CD8-positive, alpha-beta memory T cell (primary cell): ENCODE results near the gene AGAP2. TPM values are rescaled to one million over a fixed set of nuclear protein-coding genes. Genes with fewer than 3 reads are reported as not detected.
A peak's percentile ranks its signal among the peaks of the same experiment; 100 is the strongest.
"Not testable (repeated sequence)": the region's sequence is repeated elsewhere in the genome, so short reads cannot be mapped to it uniquely, and the experiment has no call there.

Experiments used
- CTCF ChIA-PET: fragments of 350-600 bp; sonication (Branson Sonifier 250); formaldehyde crosslinking; loops from one replicate; lab custom pipeline; 2021; ENCODE audit warnings: antibody characterized with exemption; lab: Charles Lee
- POLR2A ChIA-PET: fragments of 350-600 bp; sonication (Branson Sonifier 250); formaldehyde crosslinking; loops from one replicate; lab custom pipeline; 2021; ENCODE audit warnings: antibody characterized with exemption; lab: Charles Lee
- DNase-seq, 5 donors: peaks; one replicate each; pipeline versions ENCODE4 v3.0.0 to v3.0.0-alpha.2; 2020 to 2022; ENCODE audit warnings: mixed read lengths in 1 of 5
- H3K27ac ChIP-seq: one replicate; pipeline ENCODE4 v1.7.0; 2013; ENCODE audit warnings: low read depth, mild to moderate bottlenecking, low read length, moderate library complexity
- H3K27me3 ChIP-seq: 2 replicates; pipeline ENCODE4 v1.7.0; 2013; ENCODE audit warnings: low read length, mild to moderate bottlenecking; ENCODE audit not compliant: insufficient read depth, poor library complexity, severe bottlenecking
- H3K36me3 ChIP-seq: 2 replicates; pipeline ENCODE4 v1.7.0; 2013; ENCODE audit warnings: mild to moderate bottlenecking, low read length, moderate library complexity; ENCODE audit not compliant: insufficient read depth
- H3K4me1 ChIP-seq: 2 replicates; pipeline ENCODE4 v1.7.0; 2013; ENCODE audit warnings: mild to moderate bottlenecking, low read length, moderate library complexity; ENCODE audit not compliant: insufficient read depth
- H3K4me3 ChIP-seq: 2 replicates; pipeline ENCODE4 v1.7.0; 2013; ENCODE audit warnings: mild to moderate bottlenecking, low read length
- H3K9me3 ChIP-seq: 2 replicates; pipeline ENCODE4 v1.7.0; 2013; ENCODE audit warnings: mild to moderate bottlenecking, low read length
- H3K27ac Mint-ChIP-seq, 8 donors: one replicate each; pipeline ENCODE4 v1.8.0; 2020 to 2021; ENCODE audit warnings: mixed read lengths in 8 of 8, mild to moderate bottlenecking in 6 of 8, inconsistent platforms in 3 of 8, moderate library complexity in 3 of 8
- H3K27me3 Mint-ChIP-seq, 2 donors: one replicate each; pipeline ENCODE4 v1.8.0; 2020 to 2021; ENCODE audit warnings: mixed read lengths in 2 of 2, mild to moderate bottlenecking in 1 of 2, moderate library complexity in 1 of 2
- H3K36me3 Mint-ChIP-seq, 3 donors: one replicate each; pipeline ENCODE4 v1.8.0; 2020 to 2021; ENCODE audit warnings: mixed read lengths in 3 of 3, inconsistent platforms in 1 of 3, mild to moderate bottlenecking in 1 of 3
- H3K4me1 Mint-ChIP-seq, 3 donors: one replicate each; pipeline ENCODE4 v1.8.0; 2020 to 2021; ENCODE audit warnings: mixed read lengths in 3 of 3, inconsistent platforms in 1 of 3, mild to moderate bottlenecking in 1 of 3
- H3K4me3 Mint-ChIP-seq, 7 donors: one replicate each; pipeline ENCODE4 v1.8.0; 2020 to 2021; ENCODE audit warnings: mixed read lengths in 7 of 7, mild to moderate bottlenecking in 6 of 7, moderate library complexity in 4 of 7, inconsistent platforms in 2 of 7
- H3K9me3 Mint-ChIP-seq, 5 donors: one replicate each; pipeline ENCODE4 v1.8.0; 2020 to 2022; ENCODE audit warnings: mixed read lengths in 5 of 5, mild to moderate bottlenecking in 3 of 5, moderate library complexity in 2 of 5, inconsistent platforms in 1 of 5
- polyA plus RNA-seq: library from polyadenylated mRNA; unstranded; fragments of 300-500 nt; fragmentation: Illumina TruSeq; gene quantifications from one replicate; pipeline ENCODE4 v1.2.3, GENCODE V29; 2021
- total RNA-seq, 2 experiments: library from RNA; stranded (reverse); gene quantifications; one replicate each; pipeline ENCODE4 v1.2.3, GENCODE V29; 2021

Gene AGAP2
- total and polyA plus RNA-seq, 3 experiments from 2014 or later, result 6.4 to 31.7 (median 29.9) TPM

GRCh38 chr12:57774634-57775033, 36.1 kb upstream of the AGAP2 start:
- H3K4me1 ChIP-seq, result peaks cover 13% of the 10 kb centered on the region
- Mint-ChIP-seq H3K36me3 (peaks cover 7 to 10% (median 8%) of the 10 kb centered on the region in 3 donors), H3K4me3 (peak overlapping the region in 2 of 7 donors; percentile 44 to 51), H3K4me1 (peaks cover 22 to 28% (median 25%) of the 10 kb centered on the region in 3 donors)
- H3K27ac ChIP-seq, CTCF ChIA-PET, H3K4me3 ChIP-seq, DNase-seq, H3K27ac Mint-ChIP-seq, H3K27me3 Mint-ChIP-seq, H3K9me3 Mint-ChIP-seq, H3K27me3 ChIP-seq, H3K36me3 ChIP-seq, H3K9me3 ChIP-seq, POLR2A ChIA-PET: not testable (repeated sequence)

- no peaks in the 10 kb centered on the region for H3K9me3 ChIP-seq
- peak within 1 kb of the TSS; percentile 92 to 99 (median 98) for H3K27ac Mint-ChIP-seq
- H3K27me3 Mint-ChIP-seq, result peaks cover 0 to 2% of the 10 kb centered on the region in 2 donors
- peaks cover 12% of the 10 kb centered on the region for H3K4me1 ChIP-seq
- peak within 1 kb of the TSS; percentile 93 for H3K4me3 ChIP-seq
- peak in 3 of 5 donors; percentile 30 to 60 (median 33) for DNase-seq
- no peaks in the 10 kb centered on the region for H3K9me3 Mint-ChIP-seq
- H3K36me3 Mint-ChIP-seq, result peaks cover 7 to 18% (median 14%) of the 10 kb centered on the region in 3 donors
- POLR2A ChIA-PET, result interaction anchor here (0.5 to 1.3 kb wide), 6 partner anchors 9 to 1300 kb away, joined by 4 to 6 read pairs (median 6); partner anchors contain the start of genes ATP23, TSFM and TSPAN31
- H3K27me3 ChIP-seq, result no peaks in the 10 kb centered on the region
- CTCF ChIA-PET, result interaction anchor here (0.9 to 2.2 kb wide), 5 partner anchors 9 to 130 kb away, joined by 3 to 14 read pairs (median 3); partner anchors contain the start of gene TSFM
- H3K27ac ChIP-seq, result peak within 1 kb of the TSS; percentile 89
- peak within 1 kb of the TSS; percentile 93 to 99 (median 96) for H3K4me3 Mint-ChIP-seq
- H3K4me1 Mint-ChIP-seq, result peaks cover 19 to 22% (median 21%) of the 10 kb centered on the region in 3 donors
- H3K36me3 ChIP-seq, result no peaks in the 10 kb centered on the region
These were observed 34.1 kb upstream of the AGAP2 start, which contains the start of gene EEF1AKMT3 for GRCh38 chr12:57772429-57773322. EEF1AKMT3 (plus strand) TSS chr12:57772614; CDS start chr12:57772725, 111 bp downstream.

GRCh38 chr12:57771873-57772428, 33.4 kb upstream of the AGAP2 start, which contains the start of gene METTL1:
METTL1 (minus strand) TSS chr12:57772105; CDS start chr12:57772083, 22 bp downstream.
- CTCF ChIA-PET, result interaction anchor here (0.9 to 2.2 kb wide), 5 partner anchors 10 to 131 kb away, joined by 3 to 14 read pairs (median 3); partner anchors contain the start of gene TSFM
- POLR2A ChIA-PET, result interaction anchor here (0.5 to 1.3 kb wide), 6 partner anchors 9 to 1300 kb away, joined by 4 to 6 read pairs (median 6); partner anchors contain the start of genes ATP23, TSFM and TSPAN31
- Histone ChIP-seq H3K27me3 (peaks cover 1% of the 10 kb centered on the region), H3K36me3 (no peaks in the 10 kb centered on the region), H3K4me1 (peaks cover 12% of the 10 kb centered on the region), H3K9me3 (no peaks in the 10 kb centered on the region), H3K4me3 (peak within 1 kb of the TSS; percentile 93), H3K27ac (peak within 1 kb of the TSS; percentile 89)
- Mint-ChIP-seq H3K27ac (peak within 1 kb of the TSS; percentile 92 to 99 (median 98)), H3K9me3 (no peaks in the 10 kb centered on the region), H3K4me3 (peak within 1 kb of the TSS; percentile 93 to 99 (median 96)), H3K27me3 (peaks cover 0 to 5% of the 10 kb centered on the region in 2 donors), H3K36me3 (peaks cover 7 to 18% (median 14%) of the 10 kb centered on the region in 3 donors), H3K4me1 (peaks cover 19 to 23% (median 21%) of the 10 kb centered on the region in 3 donors)
- peak; percentile 82 to 92 (median 86) for DNase-seq

GRCh38 chr12:57771236-57771872, 32.8 kb upstream of the AGAP2 start:
- Mint-ChIP-seq H3K4me1 (peaks cover 23 to 29% (median 26%) of the 10 kb centered on the region in 3 donors), H3K27ac (peak overlapping the region; percentile 92 to 99 (median 98)), H3K9me3 (peaks cover 0 to 4% (median 0%) of the 10 kb centered on the region in 5 donors), H3K27me3 (peaks cover 4 to 10% of the 10 kb centered on the region in 2 donors), H3K36me3 (peaks cover 7 to 18% (median 14%) of the 10 kb centered on the region in 3 donors), H3K4me3 (peak overlapping the region; percentile 93 to 99 (median 96))
- POLR2A ChIA-PET, result interaction anchor here (0.6 to 1.3 kb wide), 3 partner anchors 10 to 277 kb away, joined by 3 to 6 read pairs (median 4); partner anchors contain the start of gene ATP23
- H3K9me3 ChIP-seq, result no peaks in the 10 kb centered on the region
- DNase-seq, result peak in 3 of 5 donors; percentile 71 to 83 (median 76)
- no peaks in the 10 kb centered on the region for H3K36me3 ChIP-seq
- H3K4me1 ChIP-seq, result peaks cover 16% of the 10 kb centered on the region
- peak overlapping the region; percentile 93 for H3K4me3 ChIP-seq
- CTCF ChIA-PET, result interaction anchor here (0.7 to 2.2 kb wide), 7 partner anchors 9 to 131 kb away, joined by 3 to 14 read pairs (median 3); partner anchors contain the start of gene TSFM
- peak overlapping the region; percentile 89 for H3K27ac ChIP-seq
- peaks cover 7% of the 10 kb centered on the region for H3K27me3 ChIP-seq

GRCh38 chr12:57770734-57771133, 32.2 kb upstream of the AGAP2 start:
- ChIA-PET CTCF (interaction anchor here (0.7 to 2.1 kb wide), 2 partner anchors 14 to 17 kb away, joined by 3 to 6 read pairs; no protein-coding TSS in a partner anchor), POLR2A (interaction anchor here (0.6 kb wide), 1 partner anchor 277 kb away, joined by 3 read pairs; no protein-coding TSS in a partner anchor)
- no peak overlapping the region for H3K4me3 ChIP-seq

GRCh38 chr12:57769594-57769993, 31.1 kb upstream of the AGAP2 start:
- Histone ChIP-seq H3K27me3 (peaks cover 14% of the 10 kb centered on the region), H3K4me3 (no peak overlapping the region), H3K27ac (no peak overlapping the region), H3K36me3 (no peaks in the 10 kb centered on the region), H3K4me1 (peaks cover 31% of the 10 kb centered on the region), H3K9me3 (no peaks in the 10 kb centered on the region)
- H3K4me1 Mint-ChIP-seq, result peaks cover 33 to 46% (median 35%) of the 10 kb centered on the region in 3 donors
- H3K4me3 Mint-ChIP-seq, result peak overlapping the region in 2 of 7 donors; percentile 14 to 71
- no peak for DNase-seq
- H3K27me3 Mint-ChIP-seq, result peaks cover 17 to 22% of the 10 kb centered on the region in 2 donors
- H3K27ac Mint-ChIP-seq, result peak overlapping the region in 4 of 8 donors; percentile 1 to 84 (median 44)
- ChIA-PET CTCF (interaction anchor here (0.9 to 2.1 kb wide), 2 partner anchors 11 to 13 kb away, joined by 3 to 6 read pairs; no protein-coding TSS in a partner anchor), POLR2A (no interaction called here)
- peaks cover 0 to 19% (median 10%) of the 10 kb centered on the region in 3 donors for H3K36me3 Mint-ChIP-seq
- peaks cover 0 to 6% (median 0%) of the 10 kb centered on the region in 5 donors for H3K9me3 Mint-ChIP-seq

More at GRCh38 chr12:57770734-57771133, 32.2 kb upstream of the AGAP2 start:
- peaks cover 10% of the 10 kb centered on the region for H3K27me3 ChIP-seq
- Mint-ChIP-seq H3K36me3 (peaks cover 2 to 18% (median 13%) of the 10 kb centered on the region in 3 donors), H3K9me3 (peaks cover 0 to 6% (median 0%) of the 10 kb centered on the region in 5 donors), H3K27ac (peak overlapping the region in 6 of 8 donors; percentile 39 to 98 (median 62)), H3K4me1 (peaks cover 25 to 35% (median 30%) of the 10 kb centered on the region in 3 donors), H3K4me3 (peak overlapping the region in 6 of 7 donors; percentile 16 to 93 (median 48)), H3K27me3 (peaks cover 7 to 13% of the 10 kb centered on the region in 2 donors)
- DNase-seq, result no peak
- H3K4me1 ChIP-seq, result peaks cover 22% of the 10 kb centered on the region
- H3K9me3 ChIP-seq, result no peaks in the 10 kb centered on the region
- peak overlapping the region; percentile 89 for H3K27ac ChIP-seq
- no peaks in the 10 kb centered on the region for H3K36me3 ChIP-seq
